Neuronal stem cell (in vitro differentiated cells): Measurements from ENCODE around the gene TNRC6B.

ENCODE experiments used
- DNase-seq: peaks from one replicate; pipeline ENCODE4 v3.0.0-alpha.2; 2013; ENCODE audit warnings: low spot score
- H2AFZ ChIP-seq: one replicate; pipeline ENCODE4 v1.6.1; 2013; ENCODE audit warnings: mild to moderate bottlenecking, low read length, inconsistent platforms
- H2AK5ac ChIP-seq: 2 replicates; pipeline ENCODE4 v1.6.1; 2013; ENCODE audit warnings: low read depth, mild to moderate bottlenecking, inconsistent platforms, low read length, moderate library complexity, mixed read lengths
- H2BK120ac ChIP-seq: 2 replicates; pipeline ENCODE4 v1.6.1; 2013; ENCODE audit warnings: low read depth, mild to moderate bottlenecking, inconsistent platforms, low read length, moderate library complexity, mixed read lengths
- H2BK12ac ChIP-seq: one replicate; pipeline ENCODE4 v1.6.1; 2013; ENCODE audit warnings: low read length, inconsistent platforms
- H2BK15ac ChIP-seq: 2 replicates; pipeline ENCODE4 v1.6.1; 2013; ENCODE audit warnings: mild to moderate bottlenecking, low read length, inconsistent platforms, mixed read lengths
- H2BK5ac ChIP-seq: one replicate; pipeline ENCODE4 v1.6.1; 2013; ENCODE audit warnings: inconsistent platforms, mild to moderate bottlenecking, low read length, moderate library complexity
- H3K14ac ChIP-seq: one replicate; pipeline ENCODE4 v1.6.1; 2013; ENCODE audit warnings: low read length, inconsistent platforms
- H3K18ac ChIP-seq: 2 replicates; pipeline ENCODE4 v1.6.1; 2013; ENCODE audit warnings: low read length, inconsistent platforms
- H3K23ac ChIP-seq: 2 replicates; pipeline ENCODE4 v1.6.1; 2013; ENCODE audit warnings: low read depth, mild to moderate bottlenecking, mixed read lengths, low read length, inconsistent platforms; ENCODE audit not compliant: poor library complexity
- H3K27ac ChIP-seq: replicated peaks from 3 replicates; pipeline ENCODE4 v1.5.1; 2013; ENCODE audit warnings: low read length, inconsistent platforms
- H3K27me3 ChIP-seq, 3 experiments: 2 replicates each; pipeline ENCODE4 v1.6.1; 2013; ENCODE audit warnings: low read length in 3 of 3, mild to moderate bottlenecking in 2 of 3, inconsistent platforms in 1 of 3, low read depth in 1 of 3, mixed read lengths in 1 of 3, moderate library complexity in 1 of 3; ENCODE audit not compliant: control insufficient read depth in 3 of 3, insufficient read depth in 3 of 3
- H3K36me3 ChIP-seq, 2 donors: replicated peaks in 1 of 2; 2 replicates each; pipeline ENCODE4 v1.6.1; 2013; ENCODE audit warnings: low read length in 2 of 2; ENCODE audit not compliant: control insufficient read depth in 2 of 2, insufficient read depth in 2 of 2
- H3K4ac ChIP-seq: 2 replicates; pipeline ENCODE4 v1.6.1; 2013; ENCODE audit warnings: inconsistent platforms, mild to moderate bottlenecking, low read length, moderate library complexity
- H3K4me1 ChIP-seq, 2 donors: 1 replicate in 1 of 2; 2 replicates in 1 of 2; pipeline ENCODE4 v1.6.1; 2013; ENCODE audit warnings: low read length in 2 of 2, low read depth in 1 of 2; ENCODE audit not compliant: control insufficient read depth in 2 of 2, insufficient read depth in 1 of 2
- H3K4me2 ChIP-seq: one replicate; pipeline ENCODE4 v1.6.1; 2013; ENCODE audit warnings: mild to moderate bottlenecking, low read length, inconsistent platforms; ENCODE audit not compliant: insufficient read depth, poor library complexity, severe bottlenecking
- H3K4me3 ChIP-seq, 2 donors: 2 replicates each; pipeline ENCODE4 v1.5.1; 2013; ENCODE audit warnings: low read length in 2 of 2, mild to moderate bottlenecking in 2 of 2, inconsistent platforms in 1 of 2, moderate library complexity in 1 of 2
- H3K79me1 ChIP-seq: one replicate; pipeline ENCODE4 v1.6.1; 2013; ENCODE audit warnings: low read depth, mild to moderate bottlenecking, inconsistent platforms, low read length, moderate library complexity
- H3K9ac ChIP-seq: one replicate; pipeline ENCODE4 v1.6.1; 2013; ENCODE audit warnings: mild to moderate bottlenecking, low read depth, low read length, inconsistent platforms; ENCODE audit not compliant: poor library complexity
- H3K9me3 ChIP-seq, 2 donors: replicated peaks in 1 of 2; 2 replicates each; pipeline versions ENCODE3 to v1.6.1; 2013; ENCODE audit warnings: low read length in 2 of 2, mild to moderate bottlenecking in 2 of 2, inconsistent platforms in 1 of 2, low read depth in 1 of 2, mixed read lengths in 1 of 2, moderate library complexity in 1 of 2; ENCODE audit not compliant: control insufficient read depth in 2 of 2, insufficient read depth in 1 of 2
- H4K8ac ChIP-seq: one replicate; pipeline ENCODE4 v1.6.1; 2013; ENCODE audit warnings: low read depth, mild to moderate bottlenecking, inconsistent platforms, low read length, moderate library complexity
- H4K91ac ChIP-seq: one replicate; pipeline ENCODE4 v1.6.1; 2013; ENCODE audit warnings: low read length, low read depth, mild to moderate bottlenecking, inconsistent platforms; ENCODE audit not compliant: poor library complexity
- WGBS, 2 donors: extraction: QIAGEN DNeasy Blood & Tissue Kit; methylation state at CpG; one replicate each; pipeline ENCODE4 v1.1.7; 2013; ENCODE audit warnings: missing lambda C conversion rate in 2 of 2, mixed read lengths in 1 of 2; ENCODE audit not compliant: insufficient read length in 2 of 2, insufficient replicate concordance in 1 of 2; ENCODE audit errors: extremely low coverage in 2 of 2; 5-methylcytosine and 5-hydroxymethylcytosine counted together

The TNRC6B gene

DNA sequence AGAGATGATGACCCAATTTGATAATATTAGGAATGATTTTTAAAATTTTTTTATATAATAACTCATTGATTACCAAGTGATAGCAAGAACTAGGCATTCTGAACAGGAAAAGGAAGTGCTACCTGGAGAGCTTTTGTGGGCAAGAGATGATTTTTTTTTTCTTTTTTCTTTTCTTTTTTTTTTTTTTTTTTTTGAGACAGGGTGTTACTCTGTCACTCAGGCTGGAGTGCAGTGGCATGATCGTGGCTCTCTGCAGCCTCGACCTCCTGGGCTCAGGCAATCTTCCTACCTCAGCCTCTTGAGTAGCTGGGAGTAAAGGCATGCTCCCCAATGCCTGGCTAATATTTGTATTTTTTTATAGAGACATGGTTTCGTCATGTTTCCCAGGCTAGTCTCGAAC, 40.4 kb downstream of the TNRC6B start:
- H3K4me1 ChIP-seq = peaks cover 3 to 17% of the 10 kb centered on the region in 2 donors
- peaks cover 0 to 43% of the 10 kb centered on the region in 2 donors for H3K36me3 ChIP-seq
- H3K9ac ChIP-seq = no peak overlapping the region
- H3K27me3 ChIP-seq = no peaks in the 10 kb centered on the region
- peaks cover 9% of the 10 kb centered on the region for H3K79me1 ChIP-seq
- H3K27ac ChIP-seq = no peak overlapping the region
- H3K4me2 ChIP-seq = no peak overlapping the region
- H2AK5ac ChIP-seq = no peak overlapping the region
- H2BK5ac ChIP-seq = no peak overlapping the region
- H3K4ac ChIP-seq = no peak overlapping the region
- H3K9me3 ChIP-seq = no peaks in the 10 kb centered on the region
- no peak overlapping the region for H2BK12ac ChIP-seq
- no peak overlapping the region for H3K14ac ChIP-seq
- H3K18ac ChIP-seq = no peak overlapping the region
- no peak overlapping the region for H3K4me3 ChIP-seq
- H3K23ac ChIP-seq = no peak overlapping the region
- H2AFZ ChIP-seq = no peak overlapping the region
- no peak overlapping the region for H4K91ac ChIP-seq
- DNase-seq = no peak
- H2BK15ac ChIP-seq = no peak overlapping the region
- no peak overlapping the region for H4K8ac ChIP-seq
- no CpG with 5 or more reads among the region's 4 CpGs for WGBS, 2 donors
- no peak overlapping the region for H2BK120ac ChIP-seq

DNA sequence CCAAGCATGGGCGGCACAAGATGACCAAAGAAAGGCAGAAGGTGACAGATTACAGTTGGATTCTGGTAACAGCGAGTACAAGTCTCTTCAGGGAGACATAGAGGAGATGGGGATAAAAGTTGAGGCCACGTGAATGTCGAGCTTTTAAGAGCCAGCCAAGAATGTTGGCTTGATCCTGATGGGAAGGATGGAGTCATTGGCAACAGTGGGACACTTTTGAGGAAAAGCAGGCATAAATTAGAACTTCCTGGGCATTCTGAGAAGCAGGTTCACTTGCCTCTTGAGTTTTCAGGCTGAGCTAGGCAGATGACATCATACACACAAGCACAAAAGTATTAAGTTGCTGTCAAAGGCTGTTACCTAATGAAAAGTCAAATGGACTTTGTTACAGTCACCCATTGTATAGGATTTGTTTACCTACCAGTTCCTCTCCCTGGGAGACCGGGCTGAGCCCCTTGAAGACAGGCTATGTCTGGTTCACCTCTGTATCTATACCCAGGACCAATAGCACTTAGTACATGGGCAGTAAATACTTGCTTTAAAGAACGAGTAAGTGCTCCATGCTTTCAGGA, 41.1 kb downstream of the TNRC6B start:
- no peak overlapping the region for H3K27ac ChIP-seq

GRCh38 chr22:40220316-40221054, 42.8 kb downstream of the TNRC6B start:
- Histone ChIP-seq H3K4ac (no peak overlapping the region), H2BK120ac (no peak overlapping the region), H4K8ac (no peak overlapping the region), H4K91ac (no peak overlapping the region), H2BK5ac (no peak overlapping the region), H3K4me2 (no peak overlapping the region), H2BK12ac (no peak overlapping the region), H3K4me1 (peaks cover 3 to 17% of the 10 kb centered on the region in 2 donors), H3K9ac (no peak overlapping the region), H2AFZ (no peak overlapping the region), H3K27me3 (no peaks in the 10 kb centered on the region), H3K79me1 (peaks cover 8% of the 10 kb centered on the region), H3K4me3 (no peak overlapping the region), H2AK5ac (no peak overlapping the region), H2BK15ac (no peak overlapping the region), H3K36me3 (peaks cover 0 to 37% of the 10 kb centered on the region in 2 donors), H3K14ac (no peak overlapping the region), H3K18ac (no peak overlapping the region), H3K27ac (no peak overlapping the region), H3K9me3 (no peaks in the 10 kb centered on the region), H3K23ac (no peak overlapping the region)
- no CpG with 5 or more reads among the region's 8 CpGs for WGBS, 2 donors
- no peak for DNase-seq

More for the DNA sequence above, 41.1 kb downstream of the TNRC6B start:
- Histone ChIP-seq H2BK12ac (no peak overlapping the region), H3K9me3 (no peaks in the 10 kb centered on the region), H2AK5ac (no peak overlapping the region), H3K36me3 (peaks cover 0 to 38% of the 10 kb centered on the region in 2 donors), H3K4me3 (no peak overlapping the region), H2BK5ac (no peak overlapping the region), H3K4ac (no peak overlapping the region), H3K14ac (no peak overlapping the region), H2BK15ac (no peak overlapping the region), H4K91ac (no peak overlapping the region), H3K79me1 (peaks cover 9% of the 10 kb centered on the region), H3K27me3 (no peaks in the 10 kb centered on the region), H3K18ac (no peak overlapping the region), H2BK120ac (no peak overlapping the region), H4K8ac (no peak overlapping the region), H3K4me2 (no peak overlapping the region), H3K9ac (no peak overlapping the region), H3K23ac (no peak overlapping the region), H3K4me1 (peaks cover 3 to 17% of the 10 kb centered on the region in 2 donors), H2AFZ (no peak overlapping the region)
- DNase-seq = no peak
- no CpG with 5 or more reads among the region's 6 CpGs for WGBS, 2 donors

- Histone ChIP-seq H2BK15ac (no peak overlapping the region), H3K18ac (no peak overlapping the region), H3K27ac (no peak overlapping the region), H3K9ac (no peak overlapping the region), H2BK5ac (no peak overlapping the region), H2BK120ac (no peak overlapping the region), H4K91ac (no peak overlapping the region), H3K79me1 (peaks cover 6% of the 10 kb centered on the region), H2AK5ac (no peak overlapping the region), H3K4me1 (peaks cover 3 to 17% of the 10 kb centered on the region in 2 donors), H3K27me3 (no peaks in the 10 kb centered on the region), H3K9me3 (no peaks in the 10 kb centered on the region), H3K36me3 (peaks cover 0 to 35% of the 10 kb centered on the region in 2 donors), H2BK12ac (no peak overlapping the region), H3K4me3 (no peak overlapping the region), H3K4ac (no peak overlapping the region), H2AFZ (no peak overlapping the region), H4K8ac (no peak overlapping the region), H3K14ac (no peak overlapping the region), H3K4me2 (no peak overlapping the region), H3K23ac (no peak overlapping the region)
- WGBS, 2 donors = no CpG with 5 or more reads among the region's 5 CpGs
- no peak for DNase-seq
These were observed 43.3 kb downstream of the TNRC6B start for GRCh38 chr22:40221055-40221414.
